WERI-Rb-1 (cell line): Measurements from ENCODE around the gene SORCS1.
A peak's percentile ranks its signal among the peaks of the same experiment; 100 is the strongest.

ENCODE experiments used
- DNase-seq: peaks from one replicate; pipeline ENCODE4 v3.0.0-alpha.2; 2020
- H3K27ac ChIP-seq: fragments of 250-450 bp; sonication (Bioruptor Pico); 2 replicates; pipeline ENCODE4 v1.5.1; 2020; ENCODE audit warnings: mild to moderate bottlenecking, moderate library complexity
- H3K27me3 ChIP-seq: fragments of 250-450 bp; sonication (Bioruptor Pico); 2 replicates; pipeline ENCODE4 v1.5.1; 2021; ENCODE audit warnings: mild to moderate bottlenecking, low read depth, moderate library complexity; ENCODE audit not compliant: insufficient read depth, severe bottlenecking
- H3K36me3 ChIP-seq: fragments of 250-450 bp; sonication (Bioruptor Pico); 2 replicates; pipeline ENCODE4 v1.5.1; 2020; ENCODE audit warnings: mild to moderate bottlenecking, moderate library complexity
- H3K4me3 ChIP-seq: 2 replicates; pipeline ENCODE4 v1.5.1; 2011; ENCODE audit warnings: low read depth, mild to moderate bottlenecking, control low read depth, low read length
- H3K9me3 ChIP-seq: fragments of 250-450 bp; sonication (Bioruptor Pico); 2 replicates; pipeline ENCODE4 v1.5.1; 2021; ENCODE audit warnings: mild to moderate bottlenecking, moderate library complexity; ENCODE audit not compliant: severe bottlenecking
- TF ChIP-seq, protein P1 (sequence below): IDR thresholded peaks from 2 replicates; pipeline ENCODE4 v1.5.1; 2011; ENCODE audit warnings: low read depth, mild to moderate bottlenecking, control low read depth, inconsistent platforms, low read length

Gene SORCS1

DNA sequence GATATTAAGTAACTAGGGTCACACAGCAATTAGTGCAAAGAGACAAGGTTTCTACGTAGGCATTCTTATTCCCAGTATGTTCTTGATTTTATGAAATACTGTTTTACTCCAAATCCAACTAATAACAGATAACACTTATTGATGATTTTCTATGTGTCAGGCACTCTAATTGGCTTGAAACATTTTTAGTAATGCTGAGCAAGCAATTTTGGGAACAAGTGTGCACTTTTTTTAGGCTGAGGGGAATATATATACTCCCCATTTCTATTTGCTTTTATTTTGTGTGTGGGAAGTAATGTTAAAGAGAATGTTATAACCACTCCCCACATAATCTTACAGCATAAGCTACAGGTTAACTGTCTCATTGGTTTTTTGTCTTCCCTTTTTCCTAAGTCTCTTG is 4.2 kb upstream of the SORCS1 start:
- TF ChIP-seq, protein P1, sequence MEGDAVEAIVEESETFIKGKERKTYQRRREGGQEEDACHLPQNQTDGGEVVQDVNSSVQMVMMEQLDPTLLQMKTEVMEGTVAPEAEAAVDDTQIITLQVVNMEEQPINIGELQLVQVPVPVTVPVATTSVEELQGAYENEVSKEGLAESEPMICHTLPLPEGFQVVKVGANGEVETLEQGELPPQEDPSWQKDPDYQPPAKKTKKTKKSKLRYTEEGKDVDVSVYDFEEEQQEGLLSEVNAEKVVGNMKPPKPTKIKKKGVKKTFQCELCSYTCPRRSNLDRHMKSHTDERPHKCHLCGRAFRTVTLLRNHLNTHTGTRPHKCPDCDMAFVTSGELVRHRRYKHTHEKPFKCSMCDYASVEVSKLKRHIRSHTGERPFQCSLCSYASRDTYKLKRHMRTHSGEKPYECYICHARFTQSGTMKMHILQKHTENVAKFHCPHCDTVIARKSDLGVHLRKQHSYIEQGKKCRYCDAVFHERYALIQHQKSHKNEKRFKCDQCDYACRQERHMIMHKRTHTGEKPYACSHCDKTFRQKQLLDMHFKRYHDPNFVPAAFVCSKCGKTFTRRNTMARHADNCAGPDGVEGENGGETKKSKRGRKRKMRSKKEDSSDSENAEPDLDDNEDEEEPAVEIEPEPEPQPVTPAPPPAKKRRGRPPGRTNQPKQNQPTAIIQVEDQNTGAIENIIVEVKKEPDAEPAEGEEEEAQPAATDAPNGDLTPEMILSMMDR = no peak
- Histone ChIP-seq H3K36me3 (no peaks in the 10 kb centered on the region), H3K27me3 (peaks cover 14% of the 10 kb centered on the region), H3K4me3 (no peak overlapping the region), H3K27ac (no peak overlapping the region), H3K9me3 (no peaks in the 10 kb centered on the region)
- DNase-seq = no peak

DNA sequence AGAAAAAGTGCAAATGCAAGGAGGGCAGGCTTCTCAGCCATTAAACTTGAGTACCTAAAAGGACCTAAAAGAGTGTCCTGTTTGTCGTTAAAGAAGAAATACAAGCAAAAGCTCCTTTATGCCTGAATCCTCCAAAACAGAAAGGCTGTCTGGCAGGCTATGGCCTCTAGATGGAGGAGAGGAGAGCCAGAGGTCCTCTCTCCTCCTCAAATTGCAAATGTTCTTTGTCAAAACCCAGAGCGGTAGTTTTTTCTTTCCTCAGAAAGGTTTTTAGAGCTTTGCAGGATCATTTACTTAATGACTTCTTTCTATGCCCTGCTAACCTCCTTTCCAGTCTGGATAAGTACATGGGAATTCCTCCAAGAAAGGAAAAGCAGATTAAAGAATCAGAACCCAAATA is 1.9 kb upstream of the SORCS1 start:
- Histone ChIP-seq H3K27me3 (peaks cover 22% of the 10 kb centered on the region), H3K36me3 (no peaks in the 10 kb centered on the region), H3K27ac (no peak overlapping the region), H3K4me3 (no peak overlapping the region), H3K9me3 (no peaks in the 10 kb centered on the region)
- TF ChIP-seq, protein P1 = peak; percentile 34; the same call in 1 of the 2 replicates
- no peak for DNase-seq

DNA sequence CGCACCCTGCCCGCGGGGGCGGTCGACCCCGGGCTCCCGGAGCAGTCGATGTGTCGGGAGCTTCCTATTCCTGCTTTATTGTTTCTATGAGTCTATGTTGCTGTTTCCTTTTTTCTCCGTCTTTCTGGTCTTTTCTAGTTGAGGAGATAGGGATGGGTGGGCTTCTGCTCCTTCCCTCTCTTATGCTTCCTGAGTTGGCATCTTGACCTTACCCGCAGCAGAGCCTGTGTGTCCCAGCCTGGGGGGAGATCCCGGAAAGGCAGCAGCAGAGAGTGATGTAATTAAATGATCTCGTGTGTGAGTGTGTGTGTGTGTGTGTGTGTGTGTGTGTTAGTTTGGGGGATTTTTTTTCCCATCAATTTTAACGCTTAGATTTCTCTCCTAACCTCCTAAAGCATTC is 486 bp upstream of the SORCS1 start:
- H3K27ac ChIP-seq = no peak overlapping the region
- no peaks in the 10 kb centered on the region for H3K36me3 ChIP-seq
- no peaks in the 10 kb centered on the region for H3K9me3 ChIP-seq
- H3K4me3 ChIP-seq = peak overlapping the region; percentile 54
- H3K27me3 ChIP-seq = peaks cover 22% of the 10 kb centered on the region
- no peak for DNase-seq
- TF ChIP-seq, protein P1 = no peak

DNA sequence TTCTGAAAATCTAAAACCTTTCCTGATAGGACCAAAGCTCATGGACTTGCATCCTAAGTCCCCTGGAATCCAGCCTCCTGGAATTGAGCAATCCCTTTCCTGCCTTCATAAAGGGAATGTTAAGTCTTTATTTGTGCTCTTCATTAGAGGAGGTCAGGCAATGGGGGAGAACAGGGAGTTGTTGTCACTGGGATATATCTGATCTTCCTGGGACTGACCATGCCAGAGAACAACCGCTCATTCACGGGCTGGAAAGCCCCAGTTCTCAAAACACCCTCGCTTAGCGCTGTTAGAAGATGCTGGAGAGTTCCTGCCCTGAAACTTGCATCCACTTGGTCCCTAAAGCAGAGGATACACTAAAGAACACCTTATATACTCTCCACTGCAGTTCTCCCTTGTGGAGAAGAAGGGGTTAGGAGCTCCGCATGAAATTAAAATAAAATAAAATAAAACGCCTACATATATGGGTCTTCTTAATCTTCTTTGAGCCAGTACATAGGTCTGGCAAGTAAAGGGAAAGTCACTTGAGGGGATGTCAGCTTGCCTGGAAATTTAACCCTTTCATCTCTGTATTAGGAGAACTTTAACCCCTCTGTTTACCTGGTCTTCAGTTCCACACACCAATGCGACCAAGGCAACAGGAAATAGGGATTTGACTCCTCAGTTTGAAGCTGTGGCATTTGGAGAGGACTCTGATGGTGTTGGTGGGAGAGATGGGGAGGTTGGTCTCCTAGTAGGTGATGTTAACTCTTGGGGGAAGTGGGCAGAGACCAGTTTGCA is 1.2 kb downstream of the SORCS1 start:
- no peak overlapping the region for H3K27ac ChIP-seq

DNA sequence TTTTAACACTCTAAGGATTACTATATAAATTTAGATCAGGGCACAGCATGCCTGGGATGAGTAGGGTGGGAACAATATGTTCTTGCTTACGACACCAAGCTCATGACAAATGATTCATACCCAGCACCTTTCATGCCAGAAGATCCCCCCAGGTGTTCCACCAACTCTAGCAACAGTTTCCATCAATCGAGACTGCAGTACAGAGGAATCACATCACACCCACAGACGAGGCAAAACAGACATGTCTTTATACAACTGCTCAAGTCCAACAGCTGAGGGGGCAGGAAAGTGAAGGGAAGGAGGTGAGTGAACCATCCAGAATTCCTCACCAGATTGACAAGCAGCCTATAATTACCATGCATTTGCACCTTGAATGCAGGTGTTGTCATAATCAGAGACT is 3.6 kb downstream of the SORCS1 start:
- H3K36me3 ChIP-seq = no peaks in the 10 kb centered on the region
- H3K27me3 ChIP-seq = peaks cover 22% of the 10 kb centered on the region
- TF ChIP-seq, protein P1 = no peak
- DNase-seq = no peak
- no peaks in the 10 kb centered on the region for H3K9me3 ChIP-seq
- H3K27ac ChIP-seq = no peak overlapping the region
- no peak overlapping the region for H3K4me3 ChIP-seq

More for the DNA sequence above, 1.2 kb downstream of the SORCS1 start:
- Histone ChIP-seq H3K36me3 (no peaks in the 10 kb centered on the region), H3K4me3 (peak overlapping the region; percentile 73), H3K9me3 (no peaks in the 10 kb centered on the region), H3K27me3 (peaks cover 22% of the 10 kb centered on the region)
- TF ChIP-seq, protein P1 = no peak
- no peak for DNase-seq

DNA sequence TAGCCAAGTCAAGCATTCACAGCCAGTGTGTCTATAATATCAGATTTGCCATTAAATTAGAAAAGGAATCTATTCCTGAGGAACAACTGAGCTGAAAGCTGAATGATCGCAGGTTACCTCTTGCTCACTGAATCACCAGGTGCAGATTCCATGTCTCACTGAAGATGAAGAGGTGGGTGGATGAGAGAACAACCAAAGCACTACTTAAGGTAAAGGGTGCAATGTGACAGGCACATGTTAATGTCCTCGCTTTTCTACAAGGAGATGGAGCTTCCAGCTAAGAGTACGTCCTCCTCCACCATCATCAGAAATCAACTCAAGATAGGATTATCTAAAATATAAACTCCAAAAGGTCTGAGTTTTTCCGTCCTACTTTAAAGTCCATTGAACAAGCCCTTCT is 4.6 kb downstream of the SORCS1 start:
- Histone ChIP-seq H3K27ac (no peak overlapping the region), H3K4me3 (no peak overlapping the region), H3K36me3 (no peaks in the 10 kb centered on the region), H3K9me3 (no peaks in the 10 kb centered on the region), H3K27me3 (peaks cover 14% of the 10 kb centered on the region)
- TF ChIP-seq, protein P1 = no peak
- DNase-seq = no peak
